Measurements from ENCODE around the gene NOX4. TPM values are rescaled to one million over a fixed set of nuclear protein-coding genes. Genes with fewer than 3 reads are reported as not detected.
"Not testable (repeated sequence)": the region's sequence is repeated elsewhere in the genome, so short reads cannot be mapped to it uniquely, and the experiment has no call there.

The NOX4 gene
- polyA plus RNA-seq, 4 donors = 0.31 to 3.0 TPM; not detected in 2

GRCh38 chr11:89426501-89426900 lies 64.7 kb downstream of the NOX4 start:
- WGBS, 3 donors = 71 to 87% (median 75%) methylated on average over 7 of the region's 7 CpGs
- FAIRE-seq = not testable (repeated sequence)

GRCh38 chr11:89421718-89422117 lies 69.5 kb downstream of the NOX4 start:
- Histone ChIP-seq H3K4me3 (ENCODE audit: low read depth in 1 of 3, low read length in 3 of 3) (no peak overlapping the region), H3K27ac (ENCODE audit: low read depth in 1 of 3, low read length in 2 of 3) (no peak overlapping the region), H3K36me3 (ENCODE audit: control insufficient read depth in 3 of 3, insufficient read depth in 2 of 3, low read depth in 1 of 3, low read length in 3 of 3) (no peaks in the 10 kb centered on the region), H3K27me3 (ENCODE audit: control insufficient read depth in 3 of 3, insufficient read depth in 3 of 3, low read length in 3 of 3) (no peaks in the 10 kb centered on the region), H3K9me3 (ENCODE audit: control insufficient read depth in 2 of 2, insufficient read depth in 1 of 2, low read depth in 1 of 2, low read length in 1 of 2) (no peaks in the 10 kb centered on the region), H3K4me1 (ENCODE audit: control insufficient read depth in 3 of 3, insufficient read depth in 2 of 3, low read depth in 1 of 3, low read length in 2 of 3) (no peaks in the 10 kb centered on the region)
- DNase-seq = no peak
- no peak for FAIRE-seq
- WGBS, 3 donors = 48 to 52% (median 50%) methylated on average over 2 of the region's 2 CpGs

More at GRCh38 chr11:89426501-89426900, 64.7 kb downstream of the NOX4 start:
- not testable (repeated sequence) for H3K27me3 ChIP-seq (ENCODE audit: control insufficient read depth in 3 of 3, insufficient read depth in 3 of 3, low read length in 3 of 3); H3K4me3 ChIP-seq (ENCODE audit: low read depth in 1 of 3, low read length in 3 of 3); H3K27ac ChIP-seq (ENCODE audit: low read depth in 1 of 3, low read length in 2 of 3); H3K9me3 ChIP-seq (ENCODE audit: control insufficient read depth in 2 of 2, insufficient read depth in 1 of 2, low read depth in 1 of 2, low read length in 1 of 2); H3K4me1 ChIP-seq (ENCODE audit: control insufficient read depth in 3 of 3, insufficient read depth in 2 of 3, low read depth in 1 of 3, low read length in 2 of 3); DNase-seq; H3K36me3 ChIP-seq (ENCODE audit: control insufficient read depth in 3 of 3, insufficient read depth in 2 of 3, low read depth in 1 of 3, low read length in 3 of 3)

GRCh38 chr11:89420981-89421380 lies 70.2 kb downstream of the NOX4 start:
- FAIRE-seq (no peak), DNase-seq (no peak)
- WGBS, 3 donors = 69 to 80% (median 74%) methylated on average over 3 of the region's 3 CpGs
- Histone ChIP-seq H3K4me1 (ENCODE audit: control insufficient read depth in 3 of 3, insufficient read depth in 2 of 3, low read depth in 1 of 3, low read length in 2 of 3) (no peaks in the 10 kb centered on the region), H3K27me3 (ENCODE audit: control insufficient read depth in 3 of 3, insufficient read depth in 3 of 3, low read length in 3 of 3) (no peaks in the 10 kb centered on the region), H3K9me3 (ENCODE audit: control insufficient read depth in 2 of 2, insufficient read depth in 1 of 2, low read depth in 1 of 2, low read length in 1 of 2) (no peaks in the 10 kb centered on the region), H3K36me3 (ENCODE audit: control insufficient read depth in 3 of 3, insufficient read depth in 2 of 3, low read depth in 1 of 3, low read length in 3 of 3) (no peaks in the 10 kb centered on the region), H3K4me3 (ENCODE audit: low read depth in 1 of 3, low read length in 3 of 3) (no peak overlapping the region), H3K27ac (ENCODE audit: low read depth in 1 of 3, low read length in 2 of 3) (no peak overlapping the region)

GRCh38 chr11:89416961-89417360 lies 74.2 kb downstream of the NOX4 start:
- DNase-seq (no peak), FAIRE-seq (no peak)
- H3K27ac ChIP-seq (ENCODE audit: low read depth in 1 of 3, low read length in 2 of 3) = no peak overlapping the region
- no peaks in the 10 kb centered on the region for H3K4me1 ChIP-seq (ENCODE audit: control insufficient read depth in 3 of 3, insufficient read depth in 2 of 3, low read depth in 1 of 3, low read length in 2 of 3)
- 39 to 60% (median 42%) methylated on average over 2 of the region's 2 CpGs for WGBS, 3 donors
- H3K9me3 ChIP-seq (ENCODE audit: control insufficient read depth in 2 of 2, insufficient read depth in 1 of 2, low read depth in 1 of 2, low read length in 1 of 2) = no peaks in the 10 kb centered on the region
- H3K4me3 ChIP-seq (ENCODE audit: low read depth in 1 of 3, low read length in 3 of 3) = no peak overlapping the region
- no peaks in the 10 kb centered on the region for H3K27me3 ChIP-seq (ENCODE audit: control insufficient read depth in 3 of 3, insufficient read depth in 3 of 3, low read length in 3 of 3)
- H3K36me3 ChIP-seq (ENCODE audit: control insufficient read depth in 3 of 3, insufficient read depth in 2 of 3, low read depth in 1 of 3, low read length in 3 of 3) = no peaks in the 10 kb centered on the region

GRCh38 chr11:89411112-89411511 lies 80.1 kb downstream of the NOX4 start:
- not testable (repeated sequence) for FAIRE-seq; DNase-seq; H3K9me3 ChIP-seq (ENCODE audit: control insufficient read depth in 2 of 2, insufficient read depth in 1 of 2, low read depth in 1 of 2, low read length in 1 of 2); H3K27ac ChIP-seq (ENCODE audit: low read depth in 1 of 3, low read length in 2 of 3); H3K4me3 ChIP-seq (ENCODE audit: low read depth in 1 of 3, low read length in 3 of 3); H3K27me3 ChIP-seq (ENCODE audit: control insufficient read depth in 3 of 3, insufficient read depth in 3 of 3, low read length in 3 of 3); H3K4me1 ChIP-seq (ENCODE audit: control insufficient read depth in 3 of 3, insufficient read depth in 2 of 3, low read depth in 1 of 3, low read length in 2 of 3); H3K36me3 ChIP-seq (ENCODE audit: control insufficient read depth in 3 of 3, insufficient read depth in 2 of 3, low read depth in 1 of 3, low read length in 3 of 3)
- WGBS, 3 donors = 86 to 94% (median 93%) methylated on average over 3 of the region's 3 CpGs

GRCh38 chr11:89410666-89411065 lies 80.5 kb downstream of the NOX4 start:
- not testable (repeated sequence) for FAIRE-seq; H3K27me3 ChIP-seq (ENCODE audit: control insufficient read depth in 3 of 3, insufficient read depth in 3 of 3, low read length in 3 of 3); H3K27ac ChIP-seq (ENCODE audit: low read depth in 1 of 3, low read length in 2 of 3); H3K4me1 ChIP-seq (ENCODE audit: control insufficient read depth in 3 of 3, insufficient read depth in 2 of 3, low read depth in 1 of 3, low read length in 2 of 3); H3K4me3 ChIP-seq (ENCODE audit: low read depth in 1 of 3, low read length in 3 of 3); DNase-seq; H3K36me3 ChIP-seq (ENCODE audit: control insufficient read depth in 3 of 3, insufficient read depth in 2 of 3, low read depth in 1 of 3, low read length in 3 of 3); H3K9me3 ChIP-seq (ENCODE audit: control insufficient read depth in 2 of 2, insufficient read depth in 1 of 2, low read depth in 1 of 2, low read length in 1 of 2)
- 63 to 89% (median 82%) methylated on average over 1 of the region's 1 CpG for WGBS, 3 donors

GRCh38 chr11:89408441-89408840 lies 82.7 kb downstream of the NOX4 start:
- not testable (repeated sequence) for H3K36me3 ChIP-seq (ENCODE audit: control insufficient read depth in 3 of 3, insufficient read depth in 2 of 3, low read depth in 1 of 3, low read length in 3 of 3); H3K4me1 ChIP-seq (ENCODE audit: control insufficient read depth in 3 of 3, insufficient read depth in 2 of 3, low read depth in 1 of 3, low read length in 2 of 3); H3K4me3 ChIP-seq (ENCODE audit: low read depth in 1 of 3, low read length in 3 of 3); H3K9me3 ChIP-seq (ENCODE audit: control insufficient read depth in 2 of 2, insufficient read depth in 1 of 2, low read depth in 1 of 2, low read length in 1 of 2); H3K27me3 ChIP-seq (ENCODE audit: control insufficient read depth in 3 of 3, insufficient read depth in 3 of 3, low read length in 3 of 3); DNase-seq; H3K27ac ChIP-seq (ENCODE audit: low read depth in 1 of 3, low read length in 2 of 3); FAIRE-seq
- WGBS, 3 donors = 39 to 59% (median 48%) methylated on average over 2 of the region's 2 CpGs

- H3K27me3 ChIP-seq (ENCODE audit: control insufficient read depth in 3 of 3, insufficient read depth in 3 of 3, low read length in 3 of 3) = no peaks in the 10 kb centered on the region
- FAIRE-seq = no peak
- 80 to 86% (median 84%) methylated on average over 1 of the region's 1 CpG for WGBS, 3 donors
These were observed 85.5 kb downstream of the NOX4 start for GRCh38 chr11:89405629-89406028.

GRCh38 chr11:89391654-89392053 lies 99.5 kb downstream of the NOX4 start:
- not testable (repeated sequence) for DNase-seq; H3K9me3 ChIP-seq (ENCODE audit: control insufficient read depth in 2 of 2, insufficient read depth in 1 of 2, low read depth in 1 of 2, low read length in 1 of 2); FAIRE-seq; H3K27ac ChIP-seq (ENCODE audit: low read depth in 1 of 3, low read length in 2 of 3); H3K27me3 ChIP-seq (ENCODE audit: control insufficient read depth in 3 of 3, insufficient read depth in 3 of 3, low read length in 3 of 3); H3K4me1 ChIP-seq (ENCODE audit: control insufficient read depth in 3 of 3, insufficient read depth in 2 of 3, low read depth in 1 of 3, low read length in 2 of 3); H3K36me3 ChIP-seq (ENCODE audit: control insufficient read depth in 3 of 3, insufficient read depth in 2 of 3, low read depth in 1 of 3, low read length in 3 of 3); H3K4me3 ChIP-seq (ENCODE audit: low read depth in 1 of 3, low read length in 3 of 3)
- WGBS, 3 donors = 67 to 70% (median 68%) methylated on average over 1 of the region's 1 CpG

More at GRCh38 chr11:89405629-89406028, 85.5 kb downstream of the NOX4 start:
- no peaks in the 10 kb centered on the region for H3K4me1 ChIP-seq (ENCODE audit: control insufficient read depth in 3 of 3, insufficient read depth in 2 of 3, low read depth in 1 of 3, low read length in 2 of 3)
- H3K27ac ChIP-seq (ENCODE audit: low read depth in 1 of 3, low read length in 2 of 3) = no peak overlapping the region
- no peaks in the 10 kb centered on the region for H3K36me3 ChIP-seq (ENCODE audit: control insufficient read depth in 3 of 3, insufficient read depth in 2 of 3, low read depth in 1 of 3, low read length in 3 of 3)
- no peak overlapping the region for H3K4me3 ChIP-seq (ENCODE audit: low read depth in 1 of 3, low read length in 3 of 3)
- no peak for DNase-seq
- no peaks in the 10 kb centered on the region for H3K9me3 ChIP-seq (ENCODE audit: control insufficient read depth in 2 of 2, insufficient read depth in 1 of 2, low read depth in 1 of 2, low read length in 1 of 2)

Data from small intestine (tissue), 7 donors.